OCI-LY7 (cell line): ENCODE measurements around the gene GNAO1.

Experiments used
- CTCF ChIP-seq: fragments of 200-600 bp; sonication (generic); conservative IDR thresholded peaks from 2 replicates; pipeline ENCODE4 v1.5.1; 2014; ENCODE audit warnings: mild to moderate bottlenecking, antibody characterized with exemption, low read length, moderate library complexity, mixed read lengths
- EZH2phosphoT487 ChIP-seq: fragments of 200-600 bp; sonication (generic); IDR thresholded peaks from 2 replicates; pipeline ENCODE4 v1.6.1; 2018; ENCODE audit warnings: low read depth, borderline replicate concordance, mild to moderate bottlenecking, mixed run types, antibody characterized with exemption, low read length, moderate library complexity, mixed read lengths

DNA sequence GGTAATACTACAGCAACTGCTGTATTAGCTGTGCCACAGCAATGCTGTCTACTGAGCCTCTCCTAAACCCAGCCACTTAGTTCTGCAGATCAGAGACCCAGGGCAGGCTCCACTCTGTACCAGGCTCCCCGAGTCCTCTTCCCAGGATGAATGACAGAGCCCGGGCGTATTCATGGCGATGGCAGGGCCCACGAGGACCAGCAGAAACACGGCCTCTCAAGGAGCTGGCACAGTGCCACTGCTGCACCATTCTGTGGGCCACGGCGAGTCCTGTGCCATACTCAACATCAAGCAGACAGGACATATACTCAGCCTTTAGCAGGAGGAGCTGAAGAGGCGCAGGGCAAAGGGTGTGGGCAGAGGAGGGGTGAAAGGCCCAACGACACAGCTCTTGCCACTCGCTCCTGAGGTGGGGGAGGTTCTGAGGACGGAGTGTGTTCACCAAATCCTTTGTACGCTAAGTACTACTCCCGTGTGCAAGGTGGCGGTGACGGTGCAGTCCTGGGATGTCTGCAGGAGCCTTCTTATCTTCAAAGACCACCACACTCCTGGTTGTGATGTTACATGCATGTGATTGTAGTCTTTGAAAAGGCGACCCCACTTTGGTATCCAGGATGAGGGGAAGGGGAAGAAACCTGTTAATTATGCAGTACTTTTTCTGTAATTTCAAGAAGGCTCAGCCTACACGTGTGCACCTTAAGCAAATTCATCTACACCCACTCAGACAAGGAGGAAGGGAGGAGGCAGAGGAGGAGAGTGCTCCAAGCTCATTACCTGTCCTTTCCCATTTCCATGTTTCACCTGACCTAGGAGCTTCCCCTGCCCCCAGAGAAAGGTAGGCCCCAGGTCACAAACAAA lies 136.0 kb downstream of the GNAO1 start:
- TF ChIP-seq CTCF (no peak), EZH2phosphoT487 (no peak)
